Vagina (tissue), 2 donors: ENCODE data around the gene RPL10A.

ENCODE experiments used
- CTCF ChIP-seq, 3 experiments: fragments of 450-650 bp in 2 of 3; fragments of 200-600 bp in 1 of 3; sonication (generic) in 1 of 3; IDR thresholded peaks; one replicate each; pipeline ENCODE4 v1.5.1; 2017 to 2019; ENCODE audit warnings: antibody characterized with exemption in 3 of 3, mild to moderate bottlenecking in 2 of 3, moderate library complexity in 2 of 3
- POLR2A ChIP-seq, 2 donors: fragments of 450-650 bp; IDR thresholded peaks; one replicate each; pipeline ENCODE4 v1.6.1; 2017; ENCODE audit warnings: antibody characterized with exemption in 2 of 2, mild to moderate bottlenecking in 2 of 2, moderate library complexity in 2 of 2
- POLR2AphosphoS5 ChIP-seq, 2 donors: sonication (generic); formaldehyde crosslinking; IDR thresholded peaks; one replicate each; pipeline ENCODE4 v1.9.0; 2017; ENCODE audit warnings: antibody characterized with exemption in 2 of 2, mild to moderate bottlenecking in 2 of 2, low read depth in 1 of 2; ENCODE audit not compliant: insufficient read depth in 1 of 2

GRCh38 chr6:35457907-35458306 lies 10.3 kb upstream of the RPL10A start:
- TF ChIP-seq CTCF (IDR thresholded peaks at IDR 0.05): no peak
- TF ChIP-seq POLR2A (IDR thresholded peaks at IDR 0.05): no peak
- no peak for TF ChIP-seq POLR2AphosphoS5 (IDR thresholded peaks at IDR 0.05; ENCODE audit: insufficient read depth in 1 of 2, low read depth in 1 of 2)
